Glomerular visceral epithelial cell (primary cell): ENCODE measurements around the gene SMIM23.
"Not testable (repeated sequence)": the region's sequence is repeated elsewhere in the genome, so short reads cannot be mapped to it uniquely, and the experiment has no call there.

Experiments used
- DNase-seq: peaks from one replicate; pipeline ENCODE4 v3.0.0-alpha.2; 2016; ENCODE audit errors: extremely low spot score

SMIM23 gene

DNA sequence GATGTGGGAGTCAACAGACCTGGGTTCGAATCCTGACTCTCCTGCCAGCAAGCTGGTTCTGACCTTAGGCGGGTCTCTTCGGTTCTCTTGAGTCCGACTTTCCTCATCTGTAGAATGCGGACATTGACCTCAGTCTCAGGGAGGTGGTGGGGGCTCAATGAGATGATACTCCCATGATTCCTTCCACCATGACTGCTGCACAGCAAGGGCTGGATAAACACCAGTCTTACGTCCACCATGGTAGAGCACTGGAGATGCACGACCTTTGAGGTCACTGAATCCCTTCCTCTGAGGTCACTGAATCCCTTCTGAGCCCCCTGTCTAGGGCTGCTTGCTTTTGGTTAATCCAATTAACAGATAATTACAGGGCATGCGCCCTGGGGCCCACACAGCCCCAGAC lies 12.5 kb upstream of the SMIM23 start:
- no peak for DNase-seq

- no peak for DNase-seq
These were observed 11.2 kb upstream of the SMIM23 start for GRCh38 chr5:171774418-171774817.

- DNase-seq, result no peak
These were observed 9.4 kb upstream of the SMIM23 start for GRCh38 chr5:171776213-171776612.

DNA sequence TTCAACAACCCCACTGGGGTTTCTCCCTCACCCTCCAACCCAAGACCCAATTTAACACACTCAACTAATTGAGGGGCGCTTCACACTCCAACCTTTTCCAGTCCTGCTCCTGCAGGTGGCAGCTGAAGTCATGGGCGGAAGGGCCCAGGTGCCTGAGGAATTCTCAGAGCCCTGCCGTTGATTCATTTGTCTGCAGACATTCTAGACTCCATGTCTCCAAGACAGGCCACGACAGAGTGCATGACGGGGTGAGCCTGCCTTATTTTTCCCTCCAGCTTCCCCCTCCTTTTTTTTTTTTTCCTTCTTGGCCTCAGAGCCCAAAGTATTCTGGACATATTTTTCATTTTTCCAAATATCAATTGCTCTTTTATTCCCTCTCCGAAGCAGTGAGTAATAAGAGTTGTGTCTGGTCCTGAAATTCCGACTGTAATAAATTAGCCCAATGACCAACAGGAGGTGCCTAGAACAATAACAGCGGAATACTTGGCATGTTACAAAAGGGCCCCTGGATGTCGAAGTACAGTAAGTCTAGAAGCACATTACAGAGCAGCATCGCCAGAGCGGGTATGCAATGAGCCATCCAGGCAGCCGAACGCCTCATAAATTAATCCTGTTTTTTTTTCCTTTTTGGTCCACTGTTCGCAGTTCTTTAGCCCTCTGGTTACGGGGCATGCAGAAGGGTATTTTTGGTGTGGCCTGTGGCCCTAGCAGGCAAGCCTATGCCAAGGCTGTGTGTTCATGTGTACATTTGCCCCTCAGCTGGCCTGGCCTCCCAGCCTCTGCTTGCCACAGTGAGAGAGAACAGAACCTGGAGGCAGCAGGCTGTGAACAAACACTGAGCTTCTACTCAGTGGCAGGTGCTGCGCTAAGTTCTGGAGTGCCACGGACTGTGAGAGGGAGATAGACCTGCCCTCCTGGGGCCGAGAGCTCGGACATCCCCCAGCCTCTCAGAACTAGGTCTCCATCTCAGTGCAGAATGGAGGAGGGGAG lies 8.6 kb upstream of the SMIM23 start:
- no peak for DNase-seq

DNA sequence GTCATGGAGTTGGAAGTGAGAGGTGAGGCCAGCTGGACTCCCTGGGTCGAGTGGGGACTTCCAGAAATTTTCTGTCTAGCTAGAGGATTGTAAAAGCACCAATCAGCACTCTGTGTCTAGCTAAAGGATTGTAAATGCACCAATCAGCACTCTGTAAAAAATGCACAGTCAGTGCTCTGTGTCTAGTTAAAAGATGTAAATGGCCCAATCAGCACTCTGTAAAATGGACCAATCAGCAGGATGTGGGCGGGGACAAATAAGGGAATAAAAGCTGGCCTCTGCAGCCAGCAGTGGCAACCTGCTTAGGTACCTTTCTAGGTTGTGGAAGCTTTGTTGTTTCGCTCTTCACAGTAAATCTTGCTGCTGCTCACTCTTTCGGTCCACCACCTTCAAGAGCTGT lies 3.9 kb upstream of the SMIM23 start:
- DNase-seq, result not testable (repeated sequence)

GRCh38 chr5:171782332-171782966 lies 3.2 kb upstream of the SMIM23 start:
- DNase-seq, result no peak

GRCh38 chr5:171783051-171783450 lies 2.6 kb upstream of the SMIM23 start:
- no peak for DNase-seq

DNA sequence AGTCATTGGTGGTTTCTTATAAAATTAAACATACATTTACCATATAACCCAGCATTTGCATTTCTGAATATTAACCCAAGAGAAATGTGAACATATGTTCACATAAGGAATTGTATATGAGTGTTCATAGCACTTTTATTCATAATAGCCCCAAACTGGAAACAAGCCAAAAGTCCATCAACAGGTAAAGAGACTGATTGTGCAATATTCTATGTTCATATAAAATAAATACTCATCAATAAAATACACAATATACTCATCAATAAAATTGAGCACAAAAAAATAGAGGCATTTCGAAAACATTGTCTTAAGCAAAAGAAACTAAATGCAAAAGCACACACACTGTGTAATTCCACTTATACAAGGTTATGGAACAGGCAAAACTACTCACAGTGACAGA lies 3.7 kb downstream of the SMIM23 start:
- no peak for DNase-seq

DNA sequence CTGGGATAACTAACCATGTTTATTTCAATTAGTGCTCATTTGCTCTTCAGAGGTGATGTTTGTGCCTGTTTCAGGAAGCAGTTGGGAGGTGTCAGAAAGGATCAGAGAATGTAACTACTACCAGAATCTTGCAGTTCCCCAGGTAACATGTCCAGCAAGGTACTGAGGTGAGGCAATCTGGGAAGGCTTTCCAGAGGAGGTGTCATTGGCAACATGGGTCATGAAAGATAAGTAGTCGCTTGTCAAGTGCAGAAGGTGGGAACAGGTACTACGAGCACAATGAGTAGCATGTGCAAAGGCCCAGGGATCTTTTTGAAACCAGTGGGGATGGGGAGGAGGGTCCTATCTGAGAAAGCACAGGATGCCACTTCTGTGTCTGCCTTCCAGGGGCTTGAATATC lies 4.8 kb downstream of the SMIM23 start:
- no peak for DNase-seq

DNA sequence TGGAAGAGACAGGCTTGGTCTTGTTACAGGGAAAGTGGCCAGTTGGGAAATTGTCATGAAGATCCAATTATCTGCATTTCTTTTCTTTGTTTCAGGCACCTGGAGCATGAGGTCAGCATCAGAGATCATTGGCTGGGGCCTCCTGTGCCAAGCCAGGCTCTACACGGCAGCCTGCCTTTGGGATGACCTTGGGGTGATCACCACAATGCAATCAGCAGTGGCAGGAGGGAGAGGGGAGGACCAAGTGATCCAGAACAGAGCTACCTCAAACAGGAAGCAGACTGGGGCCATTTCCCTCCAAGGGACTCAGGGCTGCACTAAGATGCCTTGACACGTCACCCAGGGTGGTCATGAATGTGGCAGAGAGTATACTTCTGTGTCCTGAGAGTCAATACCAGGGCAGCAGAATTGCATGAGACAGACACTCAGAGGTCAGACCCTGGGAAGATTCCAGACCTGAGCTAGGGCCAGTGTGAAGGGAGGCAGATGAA lies 8.9 kb downstream of the SMIM23 start:
- DNase-seq, result no peak

DNA sequence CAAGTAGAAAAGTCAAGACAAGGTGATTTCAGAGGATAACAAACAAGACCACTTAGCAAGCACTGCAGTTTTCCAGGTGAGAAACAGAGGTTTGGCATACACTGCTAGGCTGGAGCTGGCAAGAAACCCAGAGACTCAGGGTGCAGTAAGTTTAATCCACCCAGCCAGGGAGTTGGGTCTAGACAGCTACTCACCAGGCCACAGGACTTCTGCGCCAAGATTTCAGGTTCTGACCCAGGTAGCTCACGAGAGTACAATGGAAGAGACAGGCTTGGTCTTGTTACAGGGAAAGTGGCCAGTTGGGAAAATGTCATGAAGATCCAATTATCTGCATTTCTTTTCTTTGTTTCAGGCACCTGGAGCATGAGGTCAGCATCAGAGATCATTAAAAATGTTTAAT lies 9.8 kb downstream of the SMIM23 start:
- DNase-seq, result no peak

- DNase-seq, result no peak
These were observed 10.8 kb downstream of the SMIM23 start for GRCh38 chr5:171796436-171796835.

- no peak for DNase-seq
These were observed 11.9 kb downstream of the SMIM23 start for GRCh38 chr5:171797543-171797942.

- DNase-seq, result no peak
These were observed 12.8 kb downstream of the SMIM23 start for GRCh38 chr5:171798418-171798817.

DNA sequence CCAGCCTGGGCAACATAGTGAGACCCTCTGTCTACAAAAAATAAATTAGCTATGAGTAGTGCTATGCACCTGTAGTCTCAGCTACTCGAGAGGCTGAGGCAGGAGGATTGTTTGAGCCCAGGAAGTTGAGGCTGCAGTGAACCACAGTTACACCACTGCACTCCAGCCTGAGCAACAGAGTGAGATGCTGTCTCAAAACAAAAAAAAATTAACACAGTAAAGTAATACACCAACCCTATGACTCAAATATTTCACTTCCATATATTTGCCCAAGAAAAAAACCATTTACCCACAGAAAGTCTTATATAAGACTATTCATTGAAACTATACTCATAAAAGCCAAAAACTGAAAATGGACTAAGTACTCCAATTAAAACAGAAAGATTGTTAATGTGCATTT lies 16.2 kb downstream of the SMIM23 start:
- no peak for DNase-seq

DNA sequence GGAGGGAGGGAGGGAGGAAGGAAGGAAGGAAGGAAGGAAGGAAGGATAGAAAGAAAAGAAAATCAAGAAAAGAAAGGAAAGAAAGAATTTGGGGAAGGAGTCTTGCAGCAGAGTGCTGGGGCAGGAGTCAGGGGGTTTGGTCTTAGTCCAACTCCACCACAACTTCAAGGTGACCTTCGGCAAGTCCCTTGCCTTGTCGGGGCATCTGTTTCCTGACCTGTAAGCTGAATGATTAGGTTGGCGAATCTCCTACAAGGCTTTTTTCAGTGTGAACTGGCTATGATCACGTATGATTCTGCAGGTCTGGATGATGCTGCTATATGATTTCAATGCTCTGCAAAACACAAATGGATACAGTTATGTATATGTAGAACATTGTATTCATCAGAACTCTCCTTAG lies 20.1 kb downstream of the SMIM23 start:
- no peak for DNase-seq

DNA sequence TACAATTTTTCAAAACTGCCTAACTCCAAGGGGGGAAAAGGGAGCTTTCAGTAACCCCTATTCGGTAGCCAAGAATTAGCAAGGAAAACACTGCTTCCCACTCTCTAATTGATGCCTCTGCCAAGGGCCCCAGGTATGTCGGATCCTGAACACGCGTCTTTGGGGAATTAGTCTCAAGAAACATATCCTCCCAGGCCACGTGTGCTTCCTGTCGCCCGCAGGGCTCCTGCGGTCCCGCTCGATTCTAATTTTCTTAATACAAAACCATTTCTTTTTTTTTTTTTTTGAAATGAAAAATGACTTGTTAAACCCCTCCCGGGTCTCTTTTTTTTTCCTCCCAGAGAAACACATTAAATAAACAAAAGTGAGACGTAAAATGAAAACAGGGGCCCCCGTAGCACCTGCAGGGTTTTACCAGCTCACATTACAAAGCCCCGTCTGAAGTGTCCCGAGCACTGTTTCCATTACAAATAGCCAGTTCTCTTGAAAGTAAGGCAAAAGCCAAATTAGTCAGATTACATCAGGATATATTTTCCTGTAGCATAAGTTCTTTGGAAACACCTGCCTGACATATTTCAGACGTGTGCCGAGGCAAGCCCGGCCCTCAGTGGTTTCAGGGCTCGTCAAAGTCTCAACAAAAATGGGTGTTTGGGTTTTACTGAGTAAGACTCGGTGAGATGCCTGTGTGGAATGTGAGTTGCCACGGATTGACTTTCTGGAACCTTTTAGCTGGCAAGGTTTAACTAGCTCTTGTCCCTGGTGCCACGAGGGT lies 21.5 kb downstream of the SMIM23 start:
- no peak for DNase-seq

- DNase-seq, result no peak
These were observed 22.8 kb downstream of the SMIM23 start for GRCh38 chr5:171808453-171808852.

DNA sequence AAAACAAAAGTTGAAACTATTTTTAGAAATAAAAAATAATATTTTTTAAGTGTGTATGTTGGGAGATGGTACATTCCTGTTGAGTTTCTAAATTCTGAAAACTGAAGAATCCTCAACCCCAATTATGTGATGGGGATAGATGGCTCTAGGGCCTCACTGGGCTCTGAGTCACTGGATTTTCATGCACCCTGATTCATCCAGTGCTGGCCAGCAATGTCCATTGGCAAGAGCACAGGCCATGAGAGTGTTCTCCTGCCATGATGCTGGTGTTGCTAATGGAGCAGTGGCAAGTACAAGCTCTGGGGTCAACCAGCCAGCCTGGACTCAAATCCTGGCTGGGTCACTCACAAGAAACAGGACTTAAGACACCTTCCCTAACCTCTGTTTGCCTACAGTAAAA lies 23.3 kb downstream of the SMIM23 start:
- no peak for DNase-seq

GRCh38 chr5:171810227-171810626 lies 24.6 kb downstream of the SMIM23 start:
- no peak for DNase-seq

- DNase-seq, result no peak
These were observed 27.7 kb downstream of the SMIM23 start for GRCh38 chr5:171813270-171813669.

DNA sequence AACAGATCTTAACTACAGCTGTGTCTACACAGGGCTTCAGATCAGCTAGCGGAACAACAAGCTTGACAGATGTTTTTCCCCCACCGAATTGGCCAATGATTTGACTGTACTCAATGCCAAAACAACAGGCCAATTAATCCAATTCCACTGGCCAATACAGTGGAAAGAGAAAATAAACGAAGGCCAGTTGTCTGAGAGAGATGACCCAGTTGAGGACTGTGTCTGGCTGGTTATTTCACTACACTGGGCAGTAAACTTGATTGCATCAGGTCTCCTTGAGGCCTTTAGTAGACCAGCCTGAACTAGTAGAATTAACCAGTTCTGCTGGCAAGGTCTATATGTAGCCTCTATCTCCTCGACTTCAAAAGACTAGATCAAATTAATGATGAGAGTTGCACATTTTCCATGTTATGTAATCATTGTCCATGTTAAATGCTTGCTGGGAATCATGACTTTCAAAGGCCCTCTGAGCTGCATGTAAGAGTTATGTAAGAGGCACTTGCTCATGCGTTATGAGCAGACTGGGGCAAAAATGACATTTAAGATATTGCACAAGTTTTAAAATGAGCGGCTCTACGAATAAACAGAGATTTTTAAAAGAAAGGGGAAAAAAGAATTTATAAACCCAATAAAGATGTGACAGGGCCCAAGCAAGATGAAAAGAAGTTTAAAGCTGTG lies 28.3 kb downstream of the SMIM23 start:
- DNase-seq, result no peak
